Esophagus muscularis mucosa (tissue), 4 donors: ENCODE results near the gene LRMDA. TPM values are rescaled to one million over a fixed set of nuclear protein-coding genes. Genes with fewer than 3 reads are reported as not detected.
"Not testable (repeated sequence)": the region's sequence is repeated elsewhere in the genome, so short reads cannot be mapped to it uniquely, and the experiment has no call there.

Source experiments
- DNase-seq: peaks from one replicate; pipeline ENCODE4 v3.0.0-alpha.2; 2017; ENCODE audit errors: extremely low spot score
- H3K27ac ChIP-seq, 4 donors: fragments of 200-600 bp; sonication (generic); replicated peaks in 1 of 4; 1 replicate in 3 of 4; 2 replicates in 1 of 4; pipeline ENCODE4 v1.5.1; 2016 to 2019; ENCODE audit warnings: mild to moderate bottlenecking in 1 of 4
- H3K27me3 ChIP-seq, 4 donors: fragments of 200-600 bp; sonication (generic); one replicate each; pipeline versions ENCODE4 v1.5.1 to v1.6.0; 2016 to 2019
- H3K36me3 ChIP-seq, 4 donors: fragments of 200-600 bp; sonication (generic); one replicate each; pipeline ENCODE4 v1.5.1; 2016 to 2019
- H3K4me1 ChIP-seq, 4 donors: fragments of 200-600 bp; sonication (generic); one replicate each; pipeline ENCODE4 v1.5.1; 2016 to 2019
- H3K4me3 ChIP-seq, 4 donors: fragments of 200-600 bp; sonication (generic); 1 replicate in 2 of 4; 2 replicates in 2 of 4; pipeline ENCODE4 v1.5.1; 2016 to 2019; ENCODE audit warnings: mild to moderate bottlenecking in 4 of 4, moderate library complexity in 1 of 4
- H3K9me3 ChIP-seq, 4 donors: fragments of 200-600 bp; sonication (generic); 1 replicate in 3 of 4; 2 replicates in 1 of 4; pipeline ENCODE4 v1.5.1; 2016 to 2019
- CTCF ChIP-seq, 3 experiments: fragments of 200-600 bp in 2 of 3; fragments of 450-650 bp in 1 of 3; sonication (generic) in 2 of 3; IDR thresholded peaks; one replicate each; pipeline ENCODE4 v1.5.1; 2017 to 2019; ENCODE audit warnings: antibody characterized with exemption in 3 of 3, mild to moderate bottlenecking in 2 of 3, moderate library complexity in 1 of 3
- EP300 ChIP-seq: sonication (generic); formaldehyde crosslinking; IDR thresholded peaks from one replicate; pipeline ENCODE4 v1.6.1; 2017; ENCODE audit warnings: antibody characterized with exemption
- POLR2A ChIP-seq: fragments of 450-650 bp; IDR thresholded peaks from one replicate; pipeline ENCODE4 v1.6.1; 2017; ENCODE audit warnings: antibody characterized with exemption, moderate library complexity, mild to moderate bottlenecking, low read depth
- POLR2AphosphoS5 ChIP-seq, 2 donors: sonication (generic); formaldehyde crosslinking; IDR thresholded peaks; one replicate each; pipeline ENCODE4 v1.6.1; 2017; ENCODE audit warnings: antibody characterized with exemption in 2 of 2
- WGBS: methylation state at CpG from one replicate; pipeline ENCODE4 v1.1.5; 2018; 5-methylcytosine and 5-hydroxymethylcytosine counted together
- intact Hi-C: fragments of 100-400 bp; cut with DNase I; formaldehyde crosslinking; loops from one replicate; pipeline ENCODE4 v1.15.1; 2023
- total RNA-seq, 4 donors: library from RNA; depleted of rRNA; stranded (reverse); fragments of >200 nt; gene quantifications; one replicate each; pipeline versions ENCODE4 v1.1.0 to v1.2.1, GENCODE V29; 2016

Gene LRMDA
- total RNA-seq, 4 donors from 2014 or later, result 14.3 to 34.9 (median 26.5) TPM

- no peaks in the 10 kb centered on the region for H3K4me1 ChIP-seq
- no peaks in the 10 kb centered on the region for H3K27me3 ChIP-seq
- H3K9me3 ChIP-seq, result no peaks in the 10 kb centered on the region
- no peak overlapping the region for H3K4me3 ChIP-seq
- H3K36me3 ChIP-seq, result no peaks in the 10 kb centered on the region
- no peak for TF ChIP-seq POLR2AphosphoS5 (IDR thresholded peaks at IDR 0.05)
- no peak for TF ChIP-seq CTCF (IDR thresholded peaks at IDR 0.05)
- no peak for TF ChIP-seq EP300
- TF ChIP-seq POLR2A, result no peak
- DNase-seq, result no peak
- 100% methylated on average over 3 of the region's 3 CpGs for WGBS
- H3K27ac ChIP-seq, result no peak overlapping the region
- intact Hi-C loops, result no loop called here
Measured at GRCh38 chr10:76141376-76141775, 710.0 kb downstream of the LRMDA start.

DNA sequence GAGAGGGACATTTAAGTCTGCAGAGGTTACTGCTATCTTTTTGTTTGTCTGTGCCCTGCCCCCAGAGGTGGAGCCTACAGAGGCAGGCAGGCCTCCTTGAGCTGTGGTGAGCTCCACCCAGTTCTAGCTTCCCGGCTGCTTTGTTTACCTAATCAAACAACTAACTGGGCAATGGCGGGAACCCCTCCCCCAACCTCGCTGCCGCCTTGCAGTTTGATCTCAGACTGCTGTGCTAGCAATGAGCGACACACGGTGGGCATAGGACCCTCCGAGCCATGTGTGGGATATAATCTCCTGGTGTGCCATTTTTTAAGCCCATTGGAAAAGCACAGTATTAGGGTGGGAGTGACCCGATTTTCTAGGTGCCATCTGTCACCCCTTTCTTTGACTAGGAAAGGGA, 716.8 kb downstream of the LRMDA start:
- H3K27ac ChIP-seq, intact Hi-C loops, DNase-seq, H3K9me3 ChIP-seq, H3K4me3 ChIP-seq, H3K27me3 ChIP-seq, H3K36me3 ChIP-seq: not testable (repeated sequence)
- 100% methylated on average over 6 of the region's 8 CpGs for WGBS
- peaks cover 0 to 22% (median 19%) of the 10 kb centered on the region in 4 donors for H3K4me1 ChIP-seq

DNA sequence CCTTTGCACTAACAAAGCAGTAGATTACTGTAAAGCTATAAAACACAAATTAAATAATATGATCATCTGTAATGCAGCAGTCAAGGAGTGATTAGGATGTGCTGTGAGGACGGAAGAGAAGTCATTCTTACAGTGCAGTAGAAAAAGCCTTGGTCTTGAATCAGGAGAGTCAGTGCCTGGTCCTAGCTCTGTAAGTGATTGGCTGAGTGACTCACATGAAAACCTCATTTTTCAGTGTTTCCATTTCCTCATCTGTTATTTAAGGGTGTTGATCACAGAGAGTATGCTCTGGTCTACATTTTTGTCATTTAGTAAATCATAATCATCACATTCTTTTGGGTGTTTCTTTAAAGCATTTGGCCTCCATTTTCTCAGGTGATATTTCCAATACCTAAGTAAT, 717.8 kb downstream of the LRMDA start:
- TF ChIP-seq POLR2A (no peak), EP300 (no peak), CTCF (IDR thresholded peaks at IDR 0.05) (no peak), POLR2AphosphoS5 (IDR thresholded peaks at IDR 0.05) (no peak)
- Histone ChIP-seq H3K4me3 (no peak overlapping the region), H3K4me1 (peaks cover 0 to 22% (median 19%) of the 10 kb centered on the region in 4 donors), H3K27me3 (no peaks in the 10 kb centered on the region), H3K27ac (peak overlapping the region in 2 of 4 donors; percentile 60 to 74), H3K9me3 (peaks cover 0 to 5% (median 0%) of the 10 kb centered on the region in 4 donors), H3K36me3 (no peaks in the 10 kb centered on the region)
- intact Hi-C loops, result no loop called here
- 91% methylated on average over 1 of the region's 1 CpG for WGBS
- DNase-seq, result no peak

DNA sequence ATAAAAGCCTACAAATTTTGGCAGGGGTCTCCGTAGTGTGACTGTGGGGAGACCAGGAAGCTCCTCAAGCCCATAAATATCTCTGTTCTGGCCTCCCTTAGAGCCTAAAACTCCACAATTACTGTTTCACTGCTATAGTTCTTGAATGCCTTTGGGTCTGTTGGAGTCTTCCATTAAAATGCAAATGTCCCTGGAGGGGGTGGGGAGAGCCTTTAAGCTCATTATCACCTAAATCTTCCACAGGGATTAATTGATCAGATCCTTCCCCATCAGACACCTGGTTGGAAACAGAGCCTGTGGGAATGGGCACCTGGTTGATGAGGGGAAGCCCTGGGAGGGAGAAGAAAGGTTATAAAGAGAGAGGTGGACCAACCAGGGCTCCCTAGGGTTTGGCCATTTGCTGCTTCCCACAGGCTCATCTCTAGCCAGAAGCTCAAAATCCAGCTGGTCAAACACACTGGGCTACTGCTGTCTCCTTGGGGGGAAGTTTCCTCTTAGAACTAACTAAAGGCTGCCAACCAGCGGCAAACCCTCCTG, 718.2 kb downstream of the LRMDA start:
- WGBS, result 80% methylated on average over 2 of the region's 2 CpGs
- no peak for TF ChIP-seq POLR2AphosphoS5 (IDR thresholded peaks at IDR 0.05)
- TF ChIP-seq CTCF (IDR thresholded peaks at IDR 0.05), result no peak
- no peak for TF ChIP-seq EP300
- TF ChIP-seq POLR2A, result no peak
- intact Hi-C loops, result no loop called here
- no peak for DNase-seq
- Histone ChIP-seq H3K9me3 (peaks cover 0 to 5% (median 0%) of the 10 kb centered on the region in 4 donors), H3K27me3 (no peaks in the 10 kb centered on the region), H3K4me1 (peaks cover 0 to 22% (median 19%) of the 10 kb centered on the region in 4 donors), H3K4me3 (no peak overlapping the region), H3K27ac (peak overlapping the region; percentile 60 to 74 (median 63)), H3K36me3 (no peaks in the 10 kb centered on the region)

DNA sequence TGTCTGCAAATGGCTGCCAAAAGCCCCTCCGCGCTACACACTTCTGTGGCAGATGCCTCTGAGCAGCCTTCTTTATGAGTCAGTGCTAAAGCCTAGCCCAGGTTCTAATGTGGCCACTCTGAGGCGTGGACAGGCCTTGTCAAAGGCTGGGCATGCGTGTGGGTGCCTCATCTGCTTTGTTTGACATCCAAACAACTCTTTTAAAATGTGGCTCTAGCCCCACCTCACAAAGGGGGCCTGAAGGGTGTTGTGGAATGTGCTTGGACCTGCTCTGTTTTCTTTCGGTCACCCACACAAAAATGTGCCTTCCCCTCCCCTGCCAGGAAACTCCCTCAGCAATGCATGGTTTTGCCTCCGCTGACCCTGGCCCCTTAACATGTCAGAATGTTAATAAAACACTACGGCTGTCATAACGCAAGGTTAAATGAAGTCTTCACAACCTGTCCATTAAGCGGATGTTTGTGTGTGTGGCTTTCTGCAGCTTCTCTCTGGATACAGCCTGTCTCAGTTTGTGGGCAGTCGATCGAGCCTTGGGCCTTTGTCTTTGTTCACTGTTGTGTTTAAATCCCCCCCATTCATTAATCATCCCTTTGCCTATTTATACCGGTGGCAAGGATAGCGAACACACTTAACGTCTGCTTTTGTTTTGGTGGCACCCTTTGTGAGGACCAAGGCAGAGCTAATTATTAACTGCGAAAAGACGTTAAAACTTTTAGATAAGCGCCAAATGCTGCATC, 718.9 kb downstream of the LRMDA start:
- Histone ChIP-seq H3K4me1 (peaks cover 0 to 22% (median 19%) of the 10 kb centered on the region in 4 donors), H3K27ac (peak overlapping the region; percentile 60 to 74 (median 63)), H3K36me3 (no peaks in the 10 kb centered on the region), H3K9me3 (peaks cover 0 to 5% (median 0%) of the 10 kb centered on the region in 4 donors), H3K27me3 (no peaks in the 10 kb centered on the region), H3K4me3 (peak overlapping the region in 2 of 4 donors; percentile 3 to 7)
- no peak for DNase-seq
- no peak for TF ChIP-seq CTCF (IDR thresholded peaks at IDR 0.05)
- no peak for TF ChIP-seq EP300
- TF ChIP-seq POLR2A, result no peak
- no peak for TF ChIP-seq POLR2AphosphoS5 (IDR thresholded peaks at IDR 0.05)
- WGBS, result 71% methylated on average over 17 of the region's 17 CpGs
- intact Hi-C loops, result no loop called here
